HG03025 (cell line): ENCODE results near the gene FBXL13.
A peak's percentile ranks its signal among the peaks of the same experiment; 100 is the strongest.
"Not testable (repeated sequence)": the region's sequence is repeated elsewhere in the genome, so short reads cannot be mapped to it uniquely, and the experiment has no call there.

ENCODE experiments used
- ATAC-seq: cut with Tn5 transposase; IDR thresholded peaks from one replicate; pipeline ENCODE4 v1.9.1; 2021; ENCODE audit warnings: mild to moderate bottlenecking, moderate library complexity; ENCODE audit not compliant: unreplicated experiment, low FRiP score

FBXL13 gene

DNA sequence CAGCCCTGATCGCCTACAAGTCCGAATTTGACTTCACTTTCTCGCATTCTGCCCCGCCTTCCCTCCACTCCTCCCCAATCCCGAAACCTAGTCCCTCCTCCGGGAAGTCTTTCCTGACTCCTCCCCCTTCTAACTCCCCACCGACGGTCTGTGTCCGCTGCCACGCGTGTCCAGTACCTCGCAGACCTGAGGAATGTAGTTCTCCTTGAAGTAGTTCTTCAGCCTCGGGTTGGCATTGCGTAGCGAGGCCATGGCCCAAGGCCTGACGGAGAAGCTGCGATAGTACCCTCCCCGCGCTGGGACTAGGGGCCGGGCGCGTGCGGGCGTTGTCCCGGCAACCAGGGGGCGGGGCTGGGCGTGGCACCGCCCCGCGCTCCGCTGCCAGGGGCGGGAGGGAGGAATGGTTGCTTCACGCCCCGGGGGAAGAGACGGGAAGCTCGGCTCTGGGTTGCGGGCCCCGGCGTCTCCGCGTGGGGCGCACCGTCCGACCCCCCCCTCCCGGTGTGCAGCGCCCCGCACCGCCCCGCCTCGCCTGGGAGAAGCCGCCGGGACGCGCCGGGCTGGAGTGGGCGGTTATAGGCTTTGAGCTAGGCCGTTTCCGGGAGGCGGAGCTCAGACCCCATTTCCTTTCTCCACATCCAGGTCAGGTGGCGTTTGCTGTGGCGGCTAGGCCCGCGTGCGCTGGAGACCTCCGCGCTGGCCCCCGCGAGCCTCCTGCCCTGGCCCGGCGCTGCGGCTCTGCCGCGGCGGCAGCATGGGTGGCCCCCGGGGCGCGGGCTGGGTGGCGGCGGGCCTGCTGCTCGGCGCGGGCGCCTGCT lies at the start of gene FBXL13, which contains the start of gene ARMC10:
TSS of gene FBXL13 (minus strand) at position 278 of the 818 bp plus-strand sequence.
TSS of gene ARMC10 (plus strand) at position 622 of the 818 bp plus-strand sequence. CDS start at position 755, 133 bp downstream.
- ATAC-seq, result peak; percentile 91

DNA sequence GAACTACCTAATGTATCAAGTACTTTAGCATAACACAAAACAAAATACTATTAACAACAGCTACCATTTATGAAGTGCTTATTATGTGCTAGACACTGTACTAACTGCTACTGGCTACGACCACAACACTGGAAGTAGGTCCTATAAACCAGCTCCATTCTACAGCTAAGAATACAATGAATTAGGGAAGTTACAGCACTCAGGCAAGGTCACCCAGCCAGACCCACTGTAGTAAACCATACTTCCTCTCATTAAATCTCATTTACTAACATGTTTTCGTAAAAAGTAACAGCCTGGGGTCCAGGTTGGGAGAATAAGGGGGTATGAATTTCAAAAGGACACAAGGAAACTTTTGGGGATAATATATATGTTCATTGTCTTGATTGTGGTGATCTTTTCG lies 48.9 kb upstream of the FBXL13 start:
- no peak for ATAC-seq

DNA sequence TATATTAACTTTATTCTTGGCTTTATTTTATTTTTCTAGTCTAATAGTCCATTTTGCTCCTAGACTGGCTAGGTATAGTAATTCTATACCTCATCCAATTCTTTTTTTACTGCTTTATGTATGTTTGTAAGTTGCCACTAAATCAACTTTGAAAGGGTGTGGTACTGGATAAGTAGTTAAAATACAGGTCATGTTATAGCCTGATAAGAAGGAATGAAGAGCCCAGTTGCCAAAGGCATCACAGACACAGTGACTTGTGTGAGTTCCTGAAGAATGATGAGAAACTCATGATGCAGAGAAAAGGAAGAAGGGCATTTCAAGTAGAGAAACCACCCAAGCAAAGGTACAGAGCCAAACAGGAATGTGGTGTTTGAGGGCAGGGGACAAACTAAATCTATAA lies 47.0 kb upstream of the FBXL13 start:
- ATAC-seq, result no peak

DNA sequence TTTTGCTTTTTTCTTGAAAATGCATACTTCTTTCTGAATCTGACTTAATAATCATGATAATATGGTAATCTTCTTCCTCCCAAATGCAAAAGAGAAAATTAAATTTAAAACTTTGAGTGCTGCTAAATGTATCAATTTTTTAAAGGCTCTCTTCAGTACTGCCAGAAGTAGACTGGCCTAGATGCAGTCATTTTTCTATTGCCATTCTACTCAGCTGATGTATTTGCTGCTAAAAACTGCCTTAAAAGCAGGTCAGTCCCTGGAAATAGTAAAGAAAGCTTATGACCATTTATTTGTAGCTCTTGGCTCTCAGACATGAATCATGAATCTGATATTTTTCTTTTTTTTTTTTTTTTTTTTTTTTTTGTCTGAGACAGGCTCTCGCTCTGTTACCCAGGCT lies 45.8 kb upstream of the FBXL13 start:
- no peak for ATAC-seq

DNA sequence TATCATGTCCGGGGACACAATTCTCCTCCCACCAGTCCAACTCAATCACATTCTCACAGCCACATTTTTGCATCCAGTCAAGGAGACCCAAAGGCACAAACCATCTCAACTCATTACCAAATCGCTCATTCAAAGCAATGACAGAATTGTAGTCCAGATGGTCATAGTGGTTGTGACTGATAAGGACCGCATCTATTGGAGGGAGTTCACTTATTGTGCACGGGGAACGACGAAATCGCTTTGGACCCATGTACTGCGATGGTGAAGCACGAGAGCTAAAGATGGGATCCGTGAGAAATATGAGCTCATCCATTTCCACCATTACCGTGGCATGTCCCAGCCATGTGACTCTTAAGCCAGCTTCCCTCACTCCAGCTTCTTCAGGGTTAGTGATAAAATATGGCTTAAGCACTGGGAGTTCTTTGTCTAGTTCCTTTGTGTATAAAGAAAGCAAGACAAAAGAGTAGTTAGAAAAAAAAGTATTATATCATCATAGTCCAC lies 45.2 kb upstream of the FBXL13 start:
- no peak for ATAC-seq

DNA sequence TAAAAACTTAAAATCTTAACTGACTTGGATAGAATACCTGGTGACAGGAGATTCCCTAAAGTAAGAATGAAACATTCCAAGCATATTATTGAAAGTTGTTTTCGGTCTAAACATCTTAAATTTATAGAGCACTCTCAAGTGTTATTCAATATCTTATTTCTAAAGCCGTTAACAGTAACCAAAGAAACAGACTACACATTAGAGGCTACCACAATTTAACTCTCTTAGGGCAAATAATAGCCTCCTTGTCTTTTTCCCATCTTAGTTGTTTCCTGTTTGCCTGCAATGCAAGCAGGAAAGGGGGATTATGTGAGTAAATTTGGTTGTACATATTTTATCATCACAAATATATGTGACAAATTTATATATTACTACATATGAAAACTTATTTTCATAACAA lies 42.9 kb upstream of the FBXL13 start:
- ATAC-seq, result no peak

DNA sequence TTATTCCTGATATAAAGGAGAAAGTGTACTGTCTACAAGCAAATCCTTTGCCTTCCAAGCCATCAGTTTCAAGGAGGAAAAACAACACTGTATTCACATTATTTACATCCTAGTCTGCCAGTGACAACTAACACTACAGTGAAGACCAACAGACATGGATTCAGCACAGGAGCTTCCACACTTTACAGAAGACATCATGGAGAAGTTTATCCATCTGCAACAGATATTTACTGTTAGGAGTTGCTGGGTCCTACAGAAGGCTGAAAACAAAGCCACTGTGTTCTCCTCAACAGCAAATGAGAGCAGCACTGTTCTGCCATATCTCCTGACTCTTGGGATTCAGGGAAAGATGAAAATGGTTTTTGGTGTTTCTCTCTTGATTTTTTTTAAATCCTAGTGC lies 42.4 kb upstream of the FBXL13 start:
- ATAC-seq, result no peak

DNA sequence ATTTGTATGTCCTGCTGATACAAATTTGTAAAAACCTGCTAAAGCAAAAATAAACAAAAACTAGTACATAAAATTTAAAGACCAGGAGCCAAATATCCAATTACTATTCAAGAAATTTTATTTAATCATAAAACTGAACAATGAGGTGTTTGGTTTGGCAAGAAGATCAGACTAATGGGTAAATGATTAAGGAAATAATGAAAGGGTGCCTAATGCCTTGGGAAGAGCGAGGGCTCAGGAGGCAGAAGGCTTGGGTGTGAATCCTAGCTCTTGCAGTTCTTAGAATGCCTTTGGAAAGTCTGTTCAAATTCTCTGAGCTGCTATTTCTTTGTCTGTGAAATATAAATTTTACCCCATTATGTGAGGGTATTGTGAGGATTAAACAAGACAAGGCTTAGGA lies 41.9 kb upstream of the FBXL13 start:
- no peak for ATAC-seq

DNA sequence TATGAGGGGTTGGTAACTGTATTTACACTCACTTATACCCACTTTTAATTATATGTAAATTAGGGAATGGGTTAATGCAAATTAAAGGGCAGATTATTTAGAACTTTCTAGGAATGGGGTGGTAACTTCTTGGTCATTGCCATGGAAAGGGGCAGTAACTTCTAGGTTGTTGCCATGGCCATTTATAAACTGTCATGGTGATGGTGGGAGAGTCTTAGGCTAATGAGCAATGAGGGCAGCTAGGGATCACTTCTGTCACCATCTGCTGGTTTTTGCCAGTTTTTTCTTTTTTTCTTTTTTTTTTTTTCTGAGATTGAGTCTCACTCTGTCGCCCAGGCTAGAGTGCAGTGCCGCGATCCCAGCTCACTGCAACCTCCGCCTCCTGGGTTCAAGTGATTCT lies 41.2 kb upstream of the FBXL13 start:
- no peak for ATAC-seq

DNA sequence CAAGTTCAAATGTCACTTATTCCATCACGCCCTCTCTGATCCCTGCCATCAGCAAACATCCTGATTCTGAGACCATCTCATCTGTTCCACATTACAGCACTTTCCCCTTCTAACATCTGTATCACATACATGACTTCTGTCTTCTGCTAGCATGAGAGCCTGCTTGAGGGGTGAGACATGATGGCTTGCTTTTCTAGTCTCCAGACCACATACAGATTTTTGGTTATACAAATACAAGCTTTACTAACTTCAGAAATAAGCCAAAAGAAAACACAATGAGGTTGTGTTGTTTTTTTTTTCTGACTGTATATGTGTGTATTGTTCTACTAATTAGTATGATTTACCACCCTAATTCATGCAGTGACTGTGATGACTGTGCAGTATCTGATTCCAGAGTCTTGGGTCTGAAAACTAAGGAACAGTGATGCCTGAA lies 40.0 kb upstream of the FBXL13 start:
- no peak for ATAC-seq

DNA sequence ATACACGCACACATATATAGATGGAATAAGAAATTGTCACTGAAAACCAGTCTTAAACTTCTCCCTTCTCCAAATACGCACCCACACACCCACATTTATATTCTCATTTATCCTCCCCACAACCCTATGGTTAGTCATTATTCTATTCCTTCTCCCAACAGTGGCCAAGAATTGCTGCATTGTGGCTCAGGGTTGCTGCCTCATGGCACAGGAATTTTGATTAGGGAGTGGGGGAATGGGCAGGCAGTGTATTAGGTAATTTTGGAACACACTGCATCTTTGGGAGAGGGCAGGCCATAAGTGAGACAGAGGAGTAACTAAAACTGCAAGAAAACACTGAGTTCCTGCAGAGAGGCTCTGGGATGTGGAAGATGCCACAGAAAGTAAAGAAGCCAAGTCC lies 38.6 kb upstream of the FBXL13 start:
- no peak for ATAC-seq

DNA sequence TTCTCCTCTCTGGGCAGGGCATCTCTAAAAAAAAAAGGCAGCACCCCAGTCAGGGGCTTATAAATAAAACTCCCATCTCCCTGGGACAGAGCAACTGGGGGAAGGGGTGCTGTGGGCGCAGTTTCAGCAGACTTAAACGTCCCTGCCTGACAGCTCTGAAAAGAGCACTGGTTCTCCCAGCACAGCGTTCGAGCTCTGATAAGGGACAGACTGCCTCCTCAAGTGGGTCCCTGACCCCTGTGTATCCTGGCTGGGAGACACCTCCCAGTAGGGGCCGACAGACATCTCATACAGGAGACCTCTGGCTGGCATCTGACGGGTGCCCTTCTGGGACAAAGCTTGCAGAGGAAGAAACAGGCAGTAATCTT lies 32.1 kb upstream of the FBXL13 start:
- not testable (repeated sequence) for ATAC-seq

DNA sequence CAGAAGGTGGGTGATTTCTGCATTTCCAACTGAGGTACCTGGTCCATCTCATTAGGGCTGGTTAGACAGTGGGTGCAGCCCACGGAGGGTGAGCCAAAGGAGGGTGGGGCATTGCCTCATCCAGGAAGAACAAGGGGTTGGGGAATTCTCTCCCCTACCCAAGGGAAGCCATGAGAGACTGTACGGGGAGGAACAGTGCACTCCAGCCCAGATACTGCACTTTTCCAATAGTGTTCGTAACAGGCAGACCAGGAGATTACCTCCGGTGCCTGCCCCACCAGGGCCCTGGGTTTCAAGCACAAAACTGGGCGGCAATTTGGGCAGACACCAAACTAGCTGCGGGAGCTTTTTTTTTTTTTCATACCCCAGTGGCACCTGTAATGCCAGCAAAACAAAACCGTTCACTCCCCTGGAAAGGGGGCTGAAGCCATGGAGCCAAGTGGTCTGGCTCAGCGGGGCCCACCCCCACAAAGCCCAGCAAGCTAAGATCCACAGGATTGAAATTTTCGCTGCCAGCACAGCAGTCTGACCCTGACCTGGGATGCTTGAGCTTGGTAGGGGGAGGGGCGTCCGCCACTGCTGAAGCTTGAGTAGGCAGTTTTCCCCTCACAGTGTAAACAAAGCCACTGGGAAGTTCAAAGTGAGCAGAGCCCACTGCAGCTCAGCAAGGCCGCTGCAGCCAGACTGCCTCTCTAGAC lies 31.6 kb upstream of the FBXL13 start:
- no peak for ATAC-seq

DNA sequence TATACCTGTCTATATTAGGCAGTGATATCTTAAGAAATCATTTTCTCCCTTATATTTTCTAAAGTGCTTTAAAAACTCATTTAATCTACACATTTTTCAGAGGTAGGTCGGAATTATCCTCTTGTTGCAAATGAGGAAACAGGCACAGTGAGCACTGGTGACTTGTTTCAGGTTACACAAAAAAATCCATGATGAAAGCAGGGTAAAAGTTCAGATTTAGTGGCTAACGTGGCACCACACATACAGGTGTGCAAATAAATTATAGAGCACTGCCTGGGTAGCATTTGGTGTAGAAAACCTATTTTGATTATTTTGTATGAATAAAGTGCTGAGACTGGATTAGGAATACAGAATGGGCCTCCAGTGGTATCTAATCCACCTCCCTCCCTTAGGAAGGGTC lies 26.9 kb upstream of the FBXL13 start:
- no peak for ATAC-seq

DNA sequence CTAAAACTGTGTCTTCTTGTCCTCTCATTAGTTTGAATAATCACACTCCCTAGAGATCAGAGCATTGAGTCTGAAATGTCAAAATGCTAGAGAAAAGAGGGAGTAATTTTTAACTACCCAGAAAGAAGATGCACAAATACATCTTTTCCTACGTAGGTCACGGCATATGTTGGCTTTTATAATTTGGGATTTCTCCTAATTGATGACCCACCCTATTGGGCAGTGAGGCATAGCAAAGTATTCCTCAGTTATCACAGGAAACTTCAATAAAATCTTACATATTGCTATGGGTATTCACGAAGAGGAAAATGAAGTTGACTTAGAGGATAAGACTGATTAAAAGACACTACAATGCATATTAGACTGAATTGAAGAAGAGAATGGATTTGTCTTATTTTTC lies 25.8 kb upstream of the FBXL13 start:
- no peak for ATAC-seq

DNA sequence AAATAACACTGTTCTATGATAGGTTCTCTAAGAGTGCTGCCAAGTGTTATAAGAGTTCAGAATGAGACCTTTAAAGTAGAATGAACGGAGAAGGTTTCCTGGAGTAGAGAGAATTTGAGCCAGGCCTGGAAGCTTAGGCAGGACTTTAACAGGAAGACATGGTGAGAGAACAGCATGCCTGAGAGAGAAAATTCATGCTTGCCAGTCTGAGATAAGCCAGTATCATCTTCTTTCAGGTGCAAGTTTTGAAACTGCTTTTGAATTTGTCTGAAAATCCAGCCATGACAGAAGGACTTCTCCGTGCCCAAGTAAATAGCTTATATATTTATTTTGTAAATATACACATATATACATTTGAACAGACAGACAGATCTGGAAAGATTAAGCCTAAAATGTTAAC lies 22.4 kb upstream of the FBXL13 start:
- no peak for ATAC-seq

DNA sequence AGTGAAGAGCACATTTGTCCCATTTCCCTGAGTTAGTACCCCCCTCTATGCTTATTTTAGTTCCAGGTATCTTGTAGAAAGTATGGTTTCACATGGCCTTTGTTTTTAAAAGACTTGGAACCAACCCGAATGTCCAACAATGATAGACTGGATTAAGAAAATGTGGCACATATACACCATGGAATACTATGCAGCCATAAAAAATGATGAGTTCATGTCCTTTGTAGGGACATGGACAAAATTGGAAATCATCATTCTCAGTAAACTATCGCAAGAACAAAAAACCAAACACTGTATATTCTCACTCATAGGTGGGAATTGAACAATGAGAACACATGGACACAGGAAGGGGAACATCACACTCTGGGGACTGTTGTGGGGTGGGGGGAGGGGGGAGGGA lies 21.0 kb upstream of the FBXL13 start:
- ATAC-seq, result not testable (repeated sequence)

DNA sequence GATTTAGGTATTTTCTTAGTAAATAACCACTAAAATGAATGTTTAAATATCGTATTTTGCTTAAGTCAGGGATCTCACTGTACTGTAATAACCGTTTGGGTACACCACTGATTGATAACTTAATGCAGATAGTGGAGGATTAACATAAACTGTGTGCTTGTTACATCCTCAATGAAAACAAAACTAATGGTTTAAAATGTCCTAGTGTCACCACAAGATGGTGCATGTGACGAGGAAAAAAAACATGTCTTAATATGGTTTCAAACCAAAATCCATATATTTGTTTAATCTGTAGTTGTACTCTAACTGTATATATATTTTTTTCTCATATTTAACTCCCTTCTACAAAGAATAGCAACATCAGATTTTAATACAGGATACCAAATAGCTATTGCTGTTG lies 19.5 kb upstream of the FBXL13 start:
- no peak for ATAC-seq

DNA sequence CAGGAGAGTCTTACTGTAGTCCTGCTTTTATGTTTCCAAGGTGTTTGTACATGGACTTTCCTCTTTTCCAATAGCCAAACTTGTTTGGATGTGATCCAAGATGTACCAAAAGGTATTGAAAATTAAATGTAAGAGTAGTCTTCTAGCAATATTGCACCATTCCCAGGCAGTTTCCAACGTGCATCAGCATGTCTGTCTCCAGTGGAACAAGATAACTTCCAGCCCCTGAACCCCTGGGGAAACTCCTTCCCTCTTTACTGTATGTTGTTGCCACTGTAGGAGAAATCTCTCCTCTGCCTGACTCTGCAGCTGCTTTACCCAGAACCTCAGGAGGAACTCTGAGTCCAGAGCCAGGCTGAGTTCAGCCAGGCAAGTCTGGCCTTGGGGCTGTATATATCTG lies 18.8 kb upstream of the FBXL13 start:
- ATAC-seq, result no peak

DNA sequence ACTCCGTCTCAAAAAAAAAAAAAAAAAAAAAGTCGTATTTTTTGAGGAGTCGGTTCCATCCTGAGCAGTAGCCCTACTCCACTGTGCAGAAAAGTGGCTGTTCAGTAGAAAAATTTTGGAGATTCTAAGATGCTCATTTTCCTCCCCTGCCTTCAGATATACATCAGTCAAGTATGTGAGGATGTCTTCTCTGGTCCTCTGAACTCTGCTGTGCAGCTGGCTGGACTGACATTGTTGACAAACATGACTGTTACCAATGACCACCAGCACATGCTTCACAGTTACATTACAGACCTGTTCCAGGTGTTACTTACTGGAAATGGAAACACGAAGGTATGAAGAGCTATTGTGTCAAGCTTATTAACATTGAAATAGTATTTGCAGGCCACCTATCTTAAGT lies 17.7 kb upstream of the FBXL13 start:
- ATAC-seq, result not testable (repeated sequence)

DNA sequence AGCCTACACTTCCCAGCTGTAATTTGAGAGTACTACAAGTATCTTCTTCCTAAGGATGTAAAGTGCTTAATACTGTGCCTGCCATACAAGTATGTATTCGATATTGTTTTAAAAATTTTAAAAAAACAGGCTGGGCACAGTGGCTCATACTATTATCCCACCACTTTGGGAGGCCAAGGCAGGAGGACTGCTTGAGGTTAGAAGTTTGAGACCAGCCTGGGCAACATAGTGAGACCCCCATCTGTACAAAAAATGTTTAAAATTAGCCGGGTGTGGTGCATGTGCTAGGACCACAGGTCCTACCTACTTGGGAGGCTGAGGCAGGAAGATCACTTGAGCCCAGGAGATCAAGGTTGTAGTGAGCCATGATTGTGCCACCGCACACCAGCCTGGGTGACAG lies 8.6 kb upstream of the FBXL13 start:
- no peak for ATAC-seq

DNA sequence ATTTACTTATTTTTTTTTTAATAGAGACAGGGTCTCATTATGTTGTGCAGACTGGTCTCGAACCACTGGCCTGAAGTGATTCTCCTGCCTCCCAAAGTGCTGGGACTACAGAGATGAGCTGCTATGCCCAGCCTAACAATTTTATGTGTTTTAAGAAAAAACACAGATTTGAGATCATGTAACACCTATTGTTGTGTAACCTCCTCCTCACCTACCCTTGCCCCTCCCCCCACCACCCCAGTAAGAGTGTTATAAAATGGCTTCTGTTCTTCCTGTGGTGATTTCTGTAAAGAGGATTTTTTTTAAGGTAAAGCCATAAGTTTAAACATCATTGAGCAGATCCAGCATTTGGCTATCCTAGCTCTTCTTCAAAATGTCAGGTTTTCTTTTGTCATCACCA lies 7.9 kb upstream of the FBXL13 start:
- ATAC-seq, result no peak
